ENCODE data around the gene TCEANC2. TPM values are rescaled to one million over a fixed set of nuclear protein-coding genes. Genes with fewer than 3 reads are reported as not detected.

TCEANC2 gene
- total RNA-seq, 2 experiments from 2014 or later = 12.8 to 13.6 TPM

DNA sequence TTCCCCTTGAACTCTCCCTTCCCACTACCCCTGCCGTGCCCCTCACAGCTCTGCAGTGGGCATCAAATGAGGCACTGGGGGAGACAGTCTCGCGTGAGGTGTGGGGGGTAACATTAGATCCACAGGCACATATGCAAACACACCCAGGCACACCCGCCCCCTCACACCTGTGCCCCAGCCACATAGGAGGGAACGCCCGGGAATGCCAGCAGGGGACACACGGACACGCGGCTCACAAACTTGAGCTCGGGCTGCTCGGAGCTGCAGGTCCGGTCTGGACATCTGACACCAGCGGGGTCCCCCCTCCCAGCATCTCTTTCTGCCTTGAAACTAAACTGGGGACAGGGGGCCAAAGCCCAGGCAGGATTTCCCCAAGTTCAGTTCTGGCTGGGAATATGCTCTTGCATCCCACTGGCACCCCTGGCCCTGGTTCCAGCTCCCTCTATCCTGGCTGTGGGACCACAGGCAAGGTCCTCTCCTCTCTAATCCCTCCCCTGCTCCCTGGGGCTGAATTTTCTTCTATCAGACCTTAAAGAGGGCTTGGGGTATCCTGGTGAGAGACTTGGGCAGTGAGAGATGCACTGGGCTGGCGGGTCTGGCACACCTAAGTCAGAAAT lies 68.8 kb downstream of the TCEANC2 start:
- Mint-ChIP-seq H3K4me3 (no peak overlapping the region), H3K36me3 (no peaks in the 10 kb centered on the region), H3K4me1 (ENCODE audit: low read depth) (peaks cover 5% of the 10 kb centered on the region), H3K27ac (no peak overlapping the region), H3K27me3 (peaks cover 2% of the 10 kb centered on the region), H3K9me3 (no peaks in the 10 kb centered on the region)
- ChIA-PET POLR2A (no interaction called here), CTCF (interaction anchor here (1.1 kb wide), 1 partner anchor 377 kb away, joined by 3 read pairs; no protein-coding TSS in a partner anchor)
- DNase-seq = no peak
- intact Hi-C loops (cut with micrococcal nuclease) = loop anchor here (5.0 kb wide), 1 partner anchor 285 kb away; the partner anchor contains the start of gene SSBP3

GRCh38 chr1:54122992-54123391 lies 69.6 kb downstream of the TCEANC2 start:
- no peaks in the 10 kb centered on the region for H3K9me3 Mint-ChIP-seq
- peaks cover 5% of the 10 kb centered on the region for H3K4me1 Mint-ChIP-seq (ENCODE audit: low read depth)
- ChIA-PET POLR2A (no interaction called here), CTCF (interaction anchor here (0.6 to 1.1 kb wide), 2 partner anchors 366 to 376 kb away, joined by 3 to 4 read pairs; no protein-coding TSS in a partner anchor)
- H3K27ac Mint-ChIP-seq = no peak overlapping the region
- no peak for DNase-seq
- no peaks in the 10 kb centered on the region for H3K36me3 Mint-ChIP-seq
- no peak overlapping the region for H3K4me3 Mint-ChIP-seq
- intact Hi-C loops (cut with micrococcal nuclease) = loop anchor here (5.0 kb wide), 1 partner anchor 284 kb away; the partner anchor contains the start of gene SSBP3
- peaks cover 2% of the 10 kb centered on the region for H3K27me3 Mint-ChIP-seq

- Mint-ChIP-seq H3K4me3 (no peak overlapping the region), H3K27me3 (peaks cover 2% of the 10 kb centered on the region), H3K36me3 (no peaks in the 10 kb centered on the region), H3K9me3 (no peaks in the 10 kb centered on the region), H3K4me1 (ENCODE audit: low read depth) (peaks cover 5% of the 10 kb centered on the region), H3K27ac (no peak overlapping the region)
- CTCF ChIA-PET = interaction anchor here (1.1 kb wide), 1 partner anchor 365 kb away, joined by 6 read pairs; no protein-coding TSS in a partner anchor
- POLR2A ChIA-PET = no interaction called here
- intact Hi-C loops (cut with micrococcal nuclease) = loop anchor here (5.0 kb wide), 1 partner anchor 283 kb away; the partner anchor contains the start of gene SSBP3
- no peak for DNase-seq
These were observed 71.1 kb downstream of the TCEANC2 start for GRCh38 chr1:54124472-54124871.

GRCh38 chr1:54124906-54125305 lies 71.5 kb downstream of the TCEANC2 start:
- intact Hi-C loops (cut with micrococcal nuclease) = loop anchor here (5.0 kb wide), 1 partner anchor 282 kb away; the partner anchor contains the start of gene SSBP3
- Mint-ChIP-seq H3K36me3 (no peaks in the 10 kb centered on the region), H3K27me3 (peaks cover 2% of the 10 kb centered on the region), H3K4me1 (ENCODE audit: low read depth) (peaks cover 5% of the 10 kb centered on the region), H3K27ac (no peak overlapping the region), H3K9me3 (no peaks in the 10 kb centered on the region), H3K4me3 (no peak overlapping the region)
- CTCF ChIA-PET = no interaction called here
- POLR2A ChIA-PET = no interaction called here
- DNase-seq = no peak

GRCh38 chr1:54125386-54126070 lies 72.1 kb downstream of the TCEANC2 start:
- Mint-ChIP-seq H3K4me3 (no peak overlapping the region), H3K27me3 (peaks cover 2% of the 10 kb centered on the region), H3K4me1 (ENCODE audit: low read depth) (peaks cover 5% of the 10 kb centered on the region), H3K36me3 (no peaks in the 10 kb centered on the region), H3K27ac (no peak overlapping the region), H3K9me3 (no peaks in the 10 kb centered on the region)
- CTCF ChIA-PET = no interaction called here
- DNase-seq = no peak
- POLR2A ChIA-PET = no interaction called here
- intact Hi-C loops (cut with micrococcal nuclease) = no loop called here

GRCh38 chr1:54126271-54126815 lies 72.9 kb downstream of the TCEANC2 start:
- peaks cover 4% of the 10 kb centered on the region for H3K4me1 Mint-ChIP-seq (ENCODE audit: low read depth)
- ChIA-PET POLR2A (no interaction called here), CTCF (interaction anchor here (0.6 kb wide), 1 partner anchor 853 kb away, joined by 3 read pairs; no protein-coding TSS in a partner anchor)
- H3K27ac Mint-ChIP-seq = no peak overlapping the region
- H3K9me3 Mint-ChIP-seq = no peaks in the 10 kb centered on the region
- DNase-seq = no peak
- intact Hi-C loops (cut with micrococcal nuclease) = no loop called here
- H3K27me3 Mint-ChIP-seq = peaks cover 1% of the 10 kb centered on the region
- H3K4me3 Mint-ChIP-seq = no peak overlapping the region
- no peaks in the 10 kb centered on the region for H3K36me3 Mint-ChIP-seq

DNA sequence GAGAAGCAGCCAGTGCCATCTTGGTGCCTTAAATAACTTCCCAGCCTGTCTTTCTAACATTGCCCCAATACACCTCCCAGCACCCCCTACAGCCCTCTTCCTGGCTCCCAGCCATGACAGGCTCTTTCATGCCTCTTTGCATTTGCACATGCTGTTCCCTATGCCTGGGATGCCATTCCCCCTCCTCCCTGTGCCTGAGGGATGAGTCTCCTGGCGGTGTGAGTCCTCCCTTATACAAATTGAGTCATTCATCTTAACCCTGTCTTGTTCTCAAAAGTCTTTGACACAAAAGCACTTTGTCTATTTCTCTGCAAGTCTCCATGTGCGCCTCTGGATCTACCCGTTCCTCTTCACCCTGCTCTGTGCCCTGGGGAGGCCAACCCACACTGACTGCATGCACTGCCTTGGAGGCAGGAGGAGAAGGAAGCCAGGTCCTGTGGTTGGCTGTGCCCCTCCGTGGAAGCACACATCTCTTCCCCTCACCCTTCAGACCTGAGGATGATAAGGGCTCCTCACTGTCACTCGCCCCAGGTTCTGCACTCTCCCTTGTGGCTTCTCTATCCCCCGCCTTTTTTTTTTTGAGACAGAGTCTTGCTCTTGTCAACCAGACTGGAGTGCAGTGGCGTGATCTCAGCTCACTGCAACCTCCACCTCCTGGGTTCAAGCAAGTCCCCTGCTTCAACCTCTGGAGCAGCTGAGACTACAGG lies 74.3 kb downstream of the TCEANC2 start:
- Mint-ChIP-seq H3K4me3 (no peak overlapping the region), H3K27ac (no peak overlapping the region), H3K4me1 (ENCODE audit: low read depth) (peaks cover 3% of the 10 kb centered on the region), H3K36me3 (no peaks in the 10 kb centered on the region), H3K27me3 (no peaks in the 10 kb centered on the region), H3K9me3 (no peaks in the 10 kb centered on the region)
- ChIA-PET CTCF (no interaction called here), POLR2A (no interaction called here)
- no peak for DNase-seq
- intact Hi-C loops (cut with micrococcal nuclease) = no loop called here

- Mint-ChIP-seq H3K4me1 (ENCODE audit: low read depth) (no peaks in the 10 kb centered on the region), H3K27ac (no peak overlapping the region), H3K9me3 (no peaks in the 10 kb centered on the region), H3K27me3 (no peaks in the 10 kb centered on the region), H3K4me3 (no peak overlapping the region), H3K36me3 (no peaks in the 10 kb centered on the region)
- intact Hi-C loops (cut with micrococcal nuclease) = no loop called here
- CTCF ChIA-PET = interaction anchor here (0.6 kb wide), 1 partner anchor 52 kb away, joined by 3 read pairs; no protein-coding TSS in a partner anchor
- POLR2A ChIA-PET = no interaction called here
- DNase-seq = no peak
These were observed 76.5 kb downstream of the TCEANC2 start for GRCh38 chr1:54129858-54130257.

- no peaks in the 10 kb centered on the region for H3K4me1 Mint-ChIP-seq (ENCODE audit: low read depth)
- H3K27me3 Mint-ChIP-seq = no peaks in the 10 kb centered on the region
- CTCF ChIA-PET = no interaction called here
- no peak overlapping the region for H3K27ac Mint-ChIP-seq
- no peak overlapping the region for H3K4me3 Mint-ChIP-seq
- intact Hi-C loops (cut with micrococcal nuclease) = no loop called here
- POLR2A ChIA-PET = no interaction called here
- no peaks in the 10 kb centered on the region for H3K36me3 Mint-ChIP-seq
- no peaks in the 10 kb centered on the region for H3K9me3 Mint-ChIP-seq
- DNase-seq = no peak
These were observed 78.0 kb downstream of the TCEANC2 start for GRCh38 chr1:54131419-54131818.

- Mint-ChIP-seq H3K27me3 (no peaks in the 10 kb centered on the region), H3K27ac (no peak overlapping the region), H3K4me1 (ENCODE audit: low read depth) (no peaks in the 10 kb centered on the region), H3K9me3 (no peaks in the 10 kb centered on the region), H3K36me3 (no peaks in the 10 kb centered on the region), H3K4me3 (no peak overlapping the region)
- CTCF ChIA-PET = no interaction called here
- no peak for DNase-seq
- POLR2A ChIA-PET = no interaction called here
- intact Hi-C loops (cut with micrococcal nuclease) = no loop called here
These were observed 79.1 kb downstream of the TCEANC2 start for GRCh38 chr1:54132495-54132894.

DNA sequence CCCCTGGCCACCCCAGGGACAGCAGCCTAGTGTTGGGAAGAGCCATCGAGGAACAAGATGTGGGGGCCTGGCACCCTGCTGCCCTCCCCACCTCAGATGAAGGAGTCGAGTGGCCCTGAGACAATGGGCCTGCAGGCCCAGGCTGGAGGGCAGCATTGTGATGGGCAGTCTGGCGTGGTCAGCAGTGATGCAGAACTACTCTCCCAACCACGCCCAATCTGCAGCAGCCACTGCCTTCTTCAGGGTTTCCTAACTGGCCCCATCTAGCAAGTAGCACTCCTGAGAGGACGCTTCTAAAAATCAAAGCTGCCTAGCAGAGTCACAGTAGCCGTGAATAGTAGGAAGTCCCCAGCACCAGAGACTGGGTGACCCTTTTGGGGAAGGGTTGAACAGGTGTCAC lies 80.9 kb downstream of the TCEANC2 start:
- ChIA-PET CTCF (no interaction called here), POLR2A (no interaction called here)
- no peak overlapping the region for H3K27ac Mint-ChIP-seq
- intact Hi-C loops (cut with micrococcal nuclease) = no loop called here
- H3K4me3 Mint-ChIP-seq = no peak overlapping the region
- H3K4me1 Mint-ChIP-seq (ENCODE audit: low read depth) = no peaks in the 10 kb centered on the region
- no peaks in the 10 kb centered on the region for H3K27me3 Mint-ChIP-seq
- H3K9me3 Mint-ChIP-seq = no peaks in the 10 kb centered on the region
- no peak for DNase-seq
- no peaks in the 10 kb centered on the region for H3K36me3 Mint-ChIP-seq

DNA sequence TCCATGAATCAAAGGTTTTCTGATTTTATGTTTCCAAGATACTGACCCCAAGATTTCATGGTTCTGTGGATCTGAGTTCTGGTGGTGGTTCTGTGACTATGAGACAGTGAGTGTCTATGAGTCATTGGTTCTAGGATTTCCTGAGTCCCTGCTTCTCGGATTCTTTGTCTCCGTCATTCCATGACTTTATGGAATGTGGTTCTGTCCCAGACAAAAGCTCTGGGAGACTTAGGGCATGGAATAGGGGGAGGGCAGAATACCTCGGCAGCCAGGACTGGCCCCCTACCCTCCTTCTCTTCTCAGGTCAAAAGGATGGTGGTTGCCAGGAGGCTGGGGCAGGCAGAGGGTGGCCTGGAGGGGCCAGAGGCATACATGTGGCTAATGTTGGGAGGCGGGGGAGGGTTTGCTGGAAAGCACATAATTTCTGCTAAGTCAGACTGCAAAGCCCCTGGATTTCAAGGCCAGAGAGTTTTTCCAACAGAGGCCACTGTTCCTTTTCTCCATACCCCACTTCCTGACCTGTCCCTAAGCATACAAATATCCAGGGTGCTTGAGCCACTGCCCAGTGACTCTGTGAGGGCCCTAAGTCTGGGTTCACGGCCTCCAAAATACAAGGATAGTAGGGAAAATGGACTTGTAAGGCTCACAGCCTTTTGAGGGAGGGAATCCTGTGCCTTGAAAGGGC lies 82.2 kb downstream of the TCEANC2 start:
- Mint-ChIP-seq H3K36me3 (no peaks in the 10 kb centered on the region), H3K27me3 (no peaks in the 10 kb centered on the region), H3K4me1 (ENCODE audit: low read depth) (no peaks in the 10 kb centered on the region), H3K27ac (no peak overlapping the region), H3K4me3 (no peak overlapping the region), H3K9me3 (no peaks in the 10 kb centered on the region)
- intact Hi-C loops (cut with micrococcal nuclease) = no loop called here
- ChIA-PET POLR2A (no interaction called here), CTCF (interaction anchor here (1.5 kb wide), 1 partner anchor 47 kb away, joined by 3 read pairs; no protein-coding TSS in a partner anchor)
- no peak for DNase-seq
